Stomach (tissue), 4 donors: Measurements from ENCODE around the gene SLC27A1.

Experiments used
- POLR2AphosphoS5 ChIP-seq, 3 donors: sonication (generic); formaldehyde crosslinking; IDR thresholded peaks; one replicate each; pipeline ENCODE4 v1.6.1; 2016; ENCODE audit warnings: antibody characterized with exemption in 3 of 3
- TF ChIP-seq, protein P1 (sequence below), 7 experiments: fragments of 450-650 bp in 4 of 7; fragments of 200-600 bp in 3 of 7; sonication (generic) in 3 of 7; IDR thresholded peaks; one replicate each; pipeline ENCODE4 v1.5.1; 2016 to 2019; ENCODE audit warnings: antibody characterized with exemption in 7 of 7, control low read depth in 2 of 7, mild to moderate bottlenecking in 1 of 7

DNA sequence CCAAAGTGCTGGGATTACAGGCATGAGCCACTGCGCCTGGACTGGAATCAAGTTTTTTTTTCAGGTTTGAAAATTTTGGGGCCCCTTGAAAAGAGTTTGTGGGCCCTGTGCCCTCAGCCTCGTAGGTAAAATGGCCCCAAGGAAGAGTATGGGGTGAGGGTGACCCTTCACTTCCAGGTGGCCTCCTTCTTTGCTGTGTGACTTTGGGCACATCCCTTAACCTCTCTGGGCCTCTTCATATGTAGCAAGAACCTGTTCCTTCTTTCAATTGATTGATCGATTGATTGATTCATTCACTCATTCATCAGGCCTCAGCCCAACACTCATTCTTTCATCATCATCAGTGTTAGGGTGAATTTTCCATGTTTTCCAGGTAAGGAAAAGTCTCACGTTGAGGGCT, 18.5 kb upstream of the SLC27A1 start:
- TF ChIP-seq, protein P1, sequence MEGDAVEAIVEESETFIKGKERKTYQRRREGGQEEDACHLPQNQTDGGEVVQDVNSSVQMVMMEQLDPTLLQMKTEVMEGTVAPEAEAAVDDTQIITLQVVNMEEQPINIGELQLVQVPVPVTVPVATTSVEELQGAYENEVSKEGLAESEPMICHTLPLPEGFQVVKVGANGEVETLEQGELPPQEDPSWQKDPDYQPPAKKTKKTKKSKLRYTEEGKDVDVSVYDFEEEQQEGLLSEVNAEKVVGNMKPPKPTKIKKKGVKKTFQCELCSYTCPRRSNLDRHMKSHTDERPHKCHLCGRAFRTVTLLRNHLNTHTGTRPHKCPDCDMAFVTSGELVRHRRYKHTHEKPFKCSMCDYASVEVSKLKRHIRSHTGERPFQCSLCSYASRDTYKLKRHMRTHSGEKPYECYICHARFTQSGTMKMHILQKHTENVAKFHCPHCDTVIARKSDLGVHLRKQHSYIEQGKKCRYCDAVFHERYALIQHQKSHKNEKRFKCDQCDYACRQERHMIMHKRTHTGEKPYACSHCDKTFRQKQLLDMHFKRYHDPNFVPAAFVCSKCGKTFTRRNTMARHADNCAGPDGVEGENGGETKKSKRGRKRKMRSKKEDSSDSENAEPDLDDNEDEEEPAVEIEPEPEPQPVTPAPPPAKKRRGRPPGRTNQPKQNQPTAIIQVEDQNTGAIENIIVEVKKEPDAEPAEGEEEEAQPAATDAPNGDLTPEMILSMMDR (IDR thresholded peaks at IDR 0.05) = no peak
- no peak for TF ChIP-seq POLR2AphosphoS5 (IDR thresholded peaks at IDR 0.05)
